H9 (cell line): ENCODE data around the gene SLC52A1. TPM values are rescaled to one million over a fixed set of nuclear protein-coding genes. Genes with fewer than 3 reads are reported as not detected.
"Not testable (repeated sequence)": the region's sequence is repeated elsewhere in the genome, so short reads cannot be mapped to it uniquely, and the experiment has no call there.

Source experiments
- DNase-seq: peaks from one replicate; pipeline ENCODE4 v3.0.0-alpha.2; 2017
- H2AFZ ChIP-seq: one replicate; pipeline ENCODE4 v1.6.1; 2013; ENCODE audit warnings: mild to moderate bottlenecking, low read length, control low read depth, moderate library complexity
- H2AK5ac ChIP-seq: 2 replicates; pipeline ENCODE4 v1.6.1; 2013; ENCODE audit warnings: low read length, control low read depth, mixed read lengths; ENCODE audit not compliant: insufficient read length
- H2BK120ac ChIP-seq: one replicate; pipeline ENCODE4 v1.6.1; 2013; ENCODE audit warnings: low read depth, mild to moderate bottlenecking, low read length, control low read depth, inconsistent platforms; ENCODE audit not compliant: poor library complexity, severe bottlenecking
- H2BK12ac ChIP-seq: 2 replicates; pipeline ENCODE4 v1.6.1; 2013; ENCODE audit warnings: low read length, control low read depth, mixed read lengths, low read depth; ENCODE audit not compliant: insufficient read length
- H2BK15ac ChIP-seq: 2 replicates; pipeline ENCODE4 v1.6.1; 2013; ENCODE audit warnings: low read depth, low read length, control low read depth
- H2BK20ac ChIP-seq: one replicate; pipeline ENCODE4 v1.6.1; 2013; ENCODE audit warnings: low read depth, mild to moderate bottlenecking, low read length, control low read depth, inconsistent platforms; ENCODE audit not compliant: poor library complexity, severe bottlenecking
- H2BK5ac ChIP-seq: 2 replicates; pipeline ENCODE4 v1.6.1; 2013; ENCODE audit warnings: low read length, control low read depth, mixed read lengths; ENCODE audit not compliant: insufficient read length
- H3K14ac ChIP-seq: 2 replicates; pipeline ENCODE4 v1.6.1; 2013; ENCODE audit warnings: low read length, control low read depth; ENCODE audit not compliant: insufficient read depth
- H3K18ac ChIP-seq: 2 replicates; pipeline ENCODE4 v1.6.1; 2013; ENCODE audit warnings: low read depth, mild to moderate bottlenecking, mixed read lengths, low read length, control low read depth; ENCODE audit not compliant: insufficient read length
- H3K23ac ChIP-seq: 2 replicates; pipeline ENCODE4 v1.6.1; 2013; ENCODE audit warnings: low read length, control low read depth, mixed read lengths, low read depth; ENCODE audit not compliant: insufficient read length
- H3K23me2 ChIP-seq: 2 replicates; pipeline ENCODE4 v1.6.1; 2013; ENCODE audit warnings: low read depth, mild to moderate bottlenecking, mixed read lengths, low read length, control low read depth; ENCODE audit not compliant: insufficient read length, poor library complexity, severe bottlenecking
- H3K27ac ChIP-seq: 2 replicates; pipeline ENCODE4 v1.5.1; 2013; ENCODE audit warnings: low read length, control low read depth, mixed read lengths, low read depth; ENCODE audit not compliant: insufficient read length
- H3K27me3 ChIP-seq: 2 replicates; pipeline ENCODE4 v1.6.1; 2013; ENCODE audit warnings: low read length, control low read depth, inconsistent platforms; ENCODE audit not compliant: insufficient read depth
- H3K4ac ChIP-seq: 2 replicates; pipeline ENCODE4 v1.6.1; 2013; ENCODE audit warnings: low read depth, mild to moderate bottlenecking, control low read depth, inconsistent platforms, low read length, moderate library complexity
- H3K4me1 ChIP-seq: 2 replicates; pipeline ENCODE4 v1.6.1; 2013; ENCODE audit warnings: low read length, control low read depth, inconsistent platforms; ENCODE audit not compliant: insufficient read depth
- H3K4me2 ChIP-seq: 2 replicates; pipeline ENCODE4 v1.6.1; 2013; ENCODE audit warnings: low read length, control low read depth, mixed read lengths; ENCODE audit not compliant: insufficient read length, insufficient read depth
- H3K56ac ChIP-seq: 2 replicates; pipeline ENCODE4 v1.6.1; 2013; ENCODE audit warnings: low read depth, mild to moderate bottlenecking, mixed read lengths, low read length, control low read depth; ENCODE audit not compliant: insufficient read length
- H3K79me1 ChIP-seq: 2 replicates; pipeline ENCODE4 v1.6.1; 2013; ENCODE audit warnings: low read depth, mild to moderate bottlenecking, moderate library complexity, low read length, control low read depth, inconsistent platforms; ENCODE audit not compliant: insufficient read depth, poor library complexity, severe bottlenecking
- H3K79me2 ChIP-seq: 2 replicates; pipeline ENCODE4 v1.6.1; 2013; ENCODE audit warnings: low read length, control low read depth, inconsistent platforms; ENCODE audit not compliant: insufficient read depth
- H3K9ac ChIP-seq: 2 replicates; pipeline ENCODE4 v1.6.1; 2013; ENCODE audit warnings: low read length, control low read depth, mixed read lengths; ENCODE audit not compliant: insufficient read length; ENCODE audit errors: extremely low read depth
- H3K9me3 ChIP-seq: one replicate; pipeline ENCODE4 v1.6.1; 2013; ENCODE audit warnings: low read depth, low read length, inconsistent platforms; ENCODE audit not compliant: control insufficient read depth
- H3T11ph ChIP-seq: one replicate; pipeline ENCODE4 v1.6.1; 2013; ENCODE audit warnings: mild to moderate bottlenecking, low read length, control low read depth, inconsistent platforms
- H4K20me1 ChIP-seq: one replicate; pipeline ENCODE4 v1.6.1; 2013; ENCODE audit not compliant: control insufficient read depth, insufficient read length, insufficient read depth
- H4K5ac ChIP-seq: 2 replicates; pipeline ENCODE4 v1.6.1; 2013; ENCODE audit warnings: low read depth, mild to moderate bottlenecking, mixed read lengths, low read length, control low read depth; ENCODE audit not compliant: insufficient read length
- H4K8ac ChIP-seq: replicated peaks from 2 replicates; pipeline ENCODE4 v1.6.1; 2013; ENCODE audit warnings: low read length, control low read depth, mixed read lengths, low read depth; ENCODE audit not compliant: insufficient read length
- H4K91ac ChIP-seq: 2 replicates; pipeline ENCODE4 v1.6.1; 2013; ENCODE audit warnings: low read depth, mild to moderate bottlenecking, moderate library complexity, mixed read lengths, low read length, control low read depth; ENCODE audit not compliant: insufficient read length
- H3K27ac Mint-ChIP-seq, 3 experiments: 2 replicates in 2 of 3; 3 replicates in 1 of 3; pipeline ENCODE4 v1.8.0; 2020 to 2021; ENCODE audit warnings: mixed read lengths in 3 of 3, mild to moderate bottlenecking in 1 of 3, moderate library complexity in 1 of 3
- H3K27me3 Mint-ChIP-seq: 2 replicates; pipeline ENCODE4 v1.8.0; 2021; ENCODE audit warnings: low read depth, mild to moderate bottlenecking, moderate library complexity, mixed read lengths
- H3K36me3 Mint-ChIP-seq, 3 experiments: 2 replicates in 2 of 3; 3 replicates in 1 of 3; pipeline ENCODE4 v1.8.0; 2020 to 2021; ENCODE audit warnings: low read depth in 3 of 3, mixed read lengths in 3 of 3; ENCODE audit not compliant: insufficient read depth in 1 of 3
- H3K4me1 Mint-ChIP-seq, 2 experiments: 2 replicates each; pipeline ENCODE4 v1.8.0; 2020; ENCODE audit warnings: mixed read lengths in 2 of 2
- H3K4me3 Mint-ChIP-seq, 2 experiments: 2 replicates in 1 of 2; 3 replicates in 1 of 2; pipeline ENCODE4 v1.8.0; 2020 to 2021; ENCODE audit warnings: mild to moderate bottlenecking in 2 of 2, mixed read lengths in 2 of 2, moderate library complexity in 1 of 2
- H3K9me3 Mint-ChIP-seq, 2 experiments: 2 replicates in 1 of 2; 3 replicates in 1 of 2; pipeline ENCODE4 v1.8.0; 2020; ENCODE audit warnings: mild to moderate bottlenecking in 2 of 2, mixed read lengths in 2 of 2, moderate library complexity in 1 of 2
- whole genome bisulfite sequencing: extraction: QIAGEN DNeasy Blood & Tissue Kit; methylation state at CpG from one replicate; pipeline ENCODE4 v1.1.7; 2013; ENCODE audit warnings: missing lambda C conversion rate, low lambda C conversion rate, mixed read lengths; ENCODE audit not compliant: insufficient read length; ENCODE audit errors: extremely low coverage; 5-methylcytosine and 5-hydroxymethylcytosine counted together
- total RNA-seq: library from RNA; stranded (reverse); gene quantifications from 2 replicates; pipeline ENCODE4 v1.2.1, GENCODE V29; 2021
- TF ChIP-seq, protein P1 (sequence below): fragments of 200-600 bp; sonication (generic); conservative IDR thresholded peaks from 3 replicates; pipeline ENCODE4 v1.8.0; 2021; ENCODE audit warnings: antibody characterized with exemption, mild to moderate bottlenecking

The SLC52A1 gene
- total RNA-seq, 1 experiment from 2014 or later, result 0.17 TPM

DNA sequence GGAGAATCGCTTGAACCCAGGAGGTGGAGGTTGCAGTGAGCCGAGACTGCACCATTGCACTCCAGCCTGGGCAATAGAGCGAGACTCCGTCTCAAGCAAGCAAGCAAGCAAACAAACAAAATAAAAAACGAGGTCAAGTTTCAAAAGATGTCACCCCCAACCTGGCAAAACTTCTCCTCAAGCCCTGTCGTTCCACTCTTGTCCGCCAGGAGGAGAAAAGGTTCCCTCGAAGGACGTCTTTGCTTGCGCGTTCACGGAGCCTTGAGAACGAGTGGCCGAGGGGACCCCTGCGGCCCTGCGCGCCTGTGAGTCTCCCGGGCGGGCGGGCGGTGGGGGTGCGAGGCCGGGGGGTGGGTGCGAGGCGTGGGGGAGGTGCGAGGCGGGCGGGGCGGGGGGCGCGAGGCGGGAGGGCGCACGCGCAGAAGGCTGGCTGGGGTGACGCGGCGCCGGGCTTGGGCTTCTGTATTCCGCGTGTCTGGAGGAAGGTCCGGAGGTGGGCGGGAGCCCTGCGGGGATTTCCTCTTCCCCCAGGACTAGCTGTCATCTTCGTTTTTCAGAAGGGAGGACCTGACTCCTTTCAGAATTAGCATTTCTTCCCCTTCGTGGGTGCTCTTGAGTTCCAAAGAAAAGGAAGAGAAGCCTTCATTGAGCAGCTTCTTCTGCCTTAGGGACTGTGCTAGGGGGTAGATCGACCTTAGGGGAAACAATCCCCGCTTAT, 3.7 kb downstream of the SLC52A1 start:
- no peaks in the 10 kb centered on the region for H3K9me3 ChIP-seq
- H4K20me1 ChIP-seq, result no peaks in the 10 kb centered on the region
- Mint-ChIP-seq H3K27me3 (peaks cover 50% of the 10 kb centered on the region), H3K4me3 (peak overlapping the region; percentile 53 to 79), H3K27ac (no peak overlapping the region; a peak in 1 of 7 replicates), H3K9me3 (no peaks in the 10 kb centered on the region), H3K4me1 (peaks cover 0 to 3% of the 10 kb centered on the region in 2 experiments; a peak in 1 of 4 replicates), H3K36me3 (no peaks in the 10 kb centered on the region; a peak in 1 of 7 replicates)
- H3K23me2 ChIP-seq, result no peaks in the 10 kb centered on the region
- no peak overlapping the region for H3K23ac ChIP-seq
- H3K79me2 ChIP-seq, result no peaks in the 10 kb centered on the region
- H2AFZ ChIP-seq, result peak overlapping the region; percentile 84
- H2AK5ac ChIP-seq, result no peak overlapping the region
- no peak overlapping the region for H4K5ac ChIP-seq
- H3K9ac ChIP-seq, result no peak overlapping the region
- H3K79me1 ChIP-seq, result no peaks in the 10 kb centered on the region
- peaks cover 2% of the 10 kb centered on the region; the same call in 1 of the 2 replicates for H3K27me3 ChIP-seq
- no peak overlapping the region for H3K14ac ChIP-seq
- no peak overlapping the region for H3T11ph ChIP-seq
- H3K4me2 ChIP-seq, result peak overlapping the region; percentile 59
- H3K18ac ChIP-seq, result no peak overlapping the region
- no peak overlapping the region for H4K8ac ChIP-seq
- H3K56ac ChIP-seq, result no peak overlapping the region
- H2BK15ac ChIP-seq, result no peak overlapping the region
- H2BK5ac ChIP-seq, result no peak overlapping the region
- no peak overlapping the region for H2BK120ac ChIP-seq
- WGBS, result no CpG with 5 or more reads among the region's 48 CpGs
- H2BK20ac ChIP-seq, result no peak overlapping the region
- H3K4me1 ChIP-seq, result no peaks in the 10 kb centered on the region
- TF ChIP-seq, protein P1, sequence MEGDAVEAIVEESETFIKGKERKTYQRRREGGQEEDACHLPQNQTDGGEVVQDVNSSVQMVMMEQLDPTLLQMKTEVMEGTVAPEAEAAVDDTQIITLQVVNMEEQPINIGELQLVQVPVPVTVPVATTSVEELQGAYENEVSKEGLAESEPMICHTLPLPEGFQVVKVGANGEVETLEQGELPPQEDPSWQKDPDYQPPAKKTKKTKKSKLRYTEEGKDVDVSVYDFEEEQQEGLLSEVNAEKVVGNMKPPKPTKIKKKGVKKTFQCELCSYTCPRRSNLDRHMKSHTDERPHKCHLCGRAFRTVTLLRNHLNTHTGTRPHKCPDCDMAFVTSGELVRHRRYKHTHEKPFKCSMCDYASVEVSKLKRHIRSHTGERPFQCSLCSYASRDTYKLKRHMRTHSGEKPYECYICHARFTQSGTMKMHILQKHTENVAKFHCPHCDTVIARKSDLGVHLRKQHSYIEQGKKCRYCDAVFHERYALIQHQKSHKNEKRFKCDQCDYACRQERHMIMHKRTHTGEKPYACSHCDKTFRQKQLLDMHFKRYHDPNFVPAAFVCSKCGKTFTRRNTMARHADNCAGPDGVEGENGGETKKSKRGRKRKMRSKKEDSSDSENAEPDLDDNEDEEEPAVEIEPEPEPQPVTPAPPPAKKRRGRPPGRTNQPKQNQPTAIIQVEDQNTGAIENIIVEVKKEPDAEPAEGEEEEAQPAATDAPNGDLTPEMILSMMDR, result peak; percentile 73
- no peak overlapping the region for H3K27ac ChIP-seq
- no peak overlapping the region for H2BK12ac ChIP-seq
- no peak overlapping the region for H3K4ac ChIP-seq
- no peak overlapping the region for H4K91ac ChIP-seq
- DNase-seq, result peak; percentile 86

- not testable (repeated sequence) for H3K27ac ChIP-seq, H3T11ph ChIP-seq, H3K14ac ChIP-seq, H3K9me3 Mint-ChIP-seq, H2BK12ac ChIP-seq, H4K8ac ChIP-seq, H3K23me2 ChIP-seq, H2BK5ac ChIP-seq, H3K27ac Mint-ChIP-seq, H3K23ac ChIP-seq, H3K79me1 ChIP-seq, H4K5ac ChIP-seq, H3K56ac ChIP-seq, H3K27me3 ChIP-seq, H4K91ac ChIP-seq, H2AK5ac ChIP-seq, H3K79me2 ChIP-seq, H2AFZ ChIP-seq, H2BK20ac ChIP-seq, H3K4me2 ChIP-seq, H2BK120ac ChIP-seq, H3K18ac ChIP-seq, H3K9me3 ChIP-seq, H4K20me1 ChIP-seq, H3K4me1 Mint-ChIP-seq, H3K9ac ChIP-seq, H2BK15ac ChIP-seq, H3K36me3 Mint-ChIP-seq, DNase-seq, H3K4me1 ChIP-seq, H3K4ac ChIP-seq
- Mint-ChIP-seq H3K27me3 (peaks cover 49% of the 10 kb centered on the region), H3K4me3 (peak overlapping the region in 1 of 2 experiments; percentile 45; a peak in 1 of 5 replicates)
- no CpG with 5 or more reads among the region's 2 CpGs for WGBS
These were observed 5.1 kb downstream of the SLC52A1 start for GRCh38 chr17:5030168-5030567.
